GM10248 (cell line): ENCODE data around the gene EMILIN2.
"Not testable (repeated sequence)": the region's sequence is repeated elsewhere in the genome, so short reads cannot be mapped to it uniquely, and the experiment has no call there.

Experiments used
- CTCF ChIA-PET: fragments of 300-600 bp; sonication (Branson Sonifier 250); formaldehyde crosslinking; extraction: SDS; loops from one replicate; lab custom pipeline; 2021; ENCODE audit warnings: antibody characterized with exemption; lab: Yijun Ruan, JAX
- POLR2A ChIA-PET: fragments of 350-650 bp; sonication (Branson Sonifier 250); formaldehyde crosslinking; extraction: SDS; loops from one replicate; lab custom pipeline; 2020; ENCODE audit warnings: antibody characterized with exemption; lab: Yijun Ruan, JAX
- DNase-seq: peaks from one replicate; pipeline ENCODE4 v3.0.0; 2012; ENCODE audit errors: extremely low spot score
- TF ChIP-seq, protein P1 (sequence below): IDR thresholded peaks from 2 replicates; pipeline ENCODE4 v1.5.1; 2012; ENCODE audit warnings: mild to moderate bottlenecking, low read depth; ENCODE audit errors: extremely low read depth, missing control alignments, control extremely low read depth

EMILIN2 gene

DNA sequence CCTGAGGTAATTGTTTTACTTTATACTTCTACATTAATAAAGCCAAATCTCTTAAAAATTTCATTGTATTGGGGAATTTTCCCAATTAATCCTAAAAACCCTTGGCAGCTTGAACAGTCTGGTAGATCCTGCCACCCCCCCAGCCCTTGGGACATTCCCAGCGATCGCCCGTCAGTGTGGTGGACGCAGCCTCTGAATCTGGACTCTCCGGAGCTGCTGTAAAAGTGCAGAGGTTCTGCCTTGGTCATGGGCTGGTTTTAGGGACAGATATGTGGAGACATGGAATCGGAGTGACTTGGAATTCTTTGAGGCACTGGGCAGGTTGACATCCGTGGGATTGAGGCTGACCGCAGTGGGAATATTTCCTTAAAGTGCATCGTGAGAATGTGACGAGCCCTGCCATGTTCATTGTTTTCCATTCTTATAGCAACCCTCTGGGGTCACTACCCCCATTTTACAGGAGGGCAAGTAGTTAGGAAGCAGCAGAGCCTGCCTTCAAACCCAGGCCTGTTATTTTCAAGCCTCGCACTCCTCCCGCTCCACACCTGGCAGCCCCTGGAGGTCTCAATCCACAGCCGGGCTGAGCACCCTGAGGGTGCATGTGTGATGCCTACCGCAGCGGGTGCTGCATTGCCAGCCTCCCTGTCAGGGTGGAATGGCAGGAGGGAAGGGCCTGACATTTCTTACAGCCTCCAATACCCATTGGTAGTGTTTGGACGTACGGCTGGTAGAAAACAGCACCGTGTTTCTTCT is 6.5 kb downstream of the EMILIN2 start:
- no peak for DNase-seq
- TF ChIP-seq, protein P1, sequence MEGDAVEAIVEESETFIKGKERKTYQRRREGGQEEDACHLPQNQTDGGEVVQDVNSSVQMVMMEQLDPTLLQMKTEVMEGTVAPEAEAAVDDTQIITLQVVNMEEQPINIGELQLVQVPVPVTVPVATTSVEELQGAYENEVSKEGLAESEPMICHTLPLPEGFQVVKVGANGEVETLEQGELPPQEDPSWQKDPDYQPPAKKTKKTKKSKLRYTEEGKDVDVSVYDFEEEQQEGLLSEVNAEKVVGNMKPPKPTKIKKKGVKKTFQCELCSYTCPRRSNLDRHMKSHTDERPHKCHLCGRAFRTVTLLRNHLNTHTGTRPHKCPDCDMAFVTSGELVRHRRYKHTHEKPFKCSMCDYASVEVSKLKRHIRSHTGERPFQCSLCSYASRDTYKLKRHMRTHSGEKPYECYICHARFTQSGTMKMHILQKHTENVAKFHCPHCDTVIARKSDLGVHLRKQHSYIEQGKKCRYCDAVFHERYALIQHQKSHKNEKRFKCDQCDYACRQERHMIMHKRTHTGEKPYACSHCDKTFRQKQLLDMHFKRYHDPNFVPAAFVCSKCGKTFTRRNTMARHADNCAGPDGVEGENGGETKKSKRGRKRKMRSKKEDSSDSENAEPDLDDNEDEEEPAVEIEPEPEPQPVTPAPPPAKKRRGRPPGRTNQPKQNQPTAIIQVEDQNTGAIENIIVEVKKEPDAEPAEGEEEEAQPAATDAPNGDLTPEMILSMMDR: no peak
- ChIA-PET CTCF (no interaction called here), POLR2A (no interaction called here)

DNA sequence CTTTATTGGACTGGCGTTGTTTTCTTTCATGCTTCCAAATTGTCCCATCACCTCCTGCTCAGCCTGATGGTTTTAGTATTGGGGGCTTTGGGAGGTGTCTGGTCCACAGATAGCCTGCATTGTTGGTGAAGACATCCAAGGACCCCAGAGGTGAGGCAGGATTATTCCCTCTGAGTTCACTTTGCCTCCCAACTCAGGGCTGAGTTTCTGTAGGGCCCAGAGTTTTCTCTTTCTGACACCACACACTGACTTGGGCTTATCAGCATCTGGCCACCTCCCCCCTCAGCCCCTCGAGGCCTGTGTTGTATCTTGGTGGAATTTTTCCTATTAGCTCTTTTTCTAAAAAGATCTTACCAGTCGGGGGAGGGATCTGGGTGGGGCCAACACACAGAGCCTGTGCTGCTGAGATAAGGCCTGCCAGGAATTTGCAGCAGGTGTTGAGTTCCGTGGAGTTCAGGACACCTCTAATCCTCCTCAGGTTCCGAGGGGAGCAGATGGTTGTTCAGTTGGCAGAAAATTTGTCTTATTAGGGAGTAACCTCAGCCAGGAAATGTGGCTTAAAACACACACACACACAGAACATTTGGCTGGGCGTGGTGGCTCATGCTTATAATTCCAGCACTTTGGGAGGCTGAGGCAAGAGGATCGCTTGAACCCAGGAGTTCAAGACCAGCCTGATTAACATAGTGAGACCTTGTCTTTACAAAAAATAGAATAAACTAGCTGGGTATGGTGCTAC is 7.3 kb downstream of the EMILIN2 start:
- CTCF ChIA-PET: no interaction called here
- TF ChIP-seq, protein P1: no peak
- DNase-seq: no peak
- POLR2A ChIA-PET: no interaction called here

DNA sequence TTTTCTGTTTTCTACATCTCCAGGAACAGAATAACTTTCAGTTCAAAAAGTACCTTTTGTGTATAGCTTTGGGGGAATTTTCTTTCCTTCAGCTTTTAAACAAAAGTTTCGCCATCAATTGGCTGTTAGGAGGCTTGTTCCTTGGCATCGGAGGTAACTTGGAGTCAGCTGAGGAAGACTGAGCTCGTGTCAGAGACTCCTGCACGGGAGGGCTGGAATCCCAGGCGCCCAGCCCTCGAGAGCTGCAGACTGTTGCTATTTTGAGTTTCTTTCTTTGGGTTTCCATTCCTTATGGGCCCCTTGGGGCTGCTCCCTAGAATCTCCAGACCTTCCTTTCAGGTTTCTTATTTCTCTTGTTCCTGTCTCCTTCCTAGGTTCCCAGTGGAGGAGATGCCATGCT is 8.1 kb downstream of the EMILIN2 start:
- ChIA-PET CTCF (no interaction called here), POLR2A (no interaction called here)
- TF ChIP-seq, protein P1: no peak
- DNase-seq: no peak

DNA sequence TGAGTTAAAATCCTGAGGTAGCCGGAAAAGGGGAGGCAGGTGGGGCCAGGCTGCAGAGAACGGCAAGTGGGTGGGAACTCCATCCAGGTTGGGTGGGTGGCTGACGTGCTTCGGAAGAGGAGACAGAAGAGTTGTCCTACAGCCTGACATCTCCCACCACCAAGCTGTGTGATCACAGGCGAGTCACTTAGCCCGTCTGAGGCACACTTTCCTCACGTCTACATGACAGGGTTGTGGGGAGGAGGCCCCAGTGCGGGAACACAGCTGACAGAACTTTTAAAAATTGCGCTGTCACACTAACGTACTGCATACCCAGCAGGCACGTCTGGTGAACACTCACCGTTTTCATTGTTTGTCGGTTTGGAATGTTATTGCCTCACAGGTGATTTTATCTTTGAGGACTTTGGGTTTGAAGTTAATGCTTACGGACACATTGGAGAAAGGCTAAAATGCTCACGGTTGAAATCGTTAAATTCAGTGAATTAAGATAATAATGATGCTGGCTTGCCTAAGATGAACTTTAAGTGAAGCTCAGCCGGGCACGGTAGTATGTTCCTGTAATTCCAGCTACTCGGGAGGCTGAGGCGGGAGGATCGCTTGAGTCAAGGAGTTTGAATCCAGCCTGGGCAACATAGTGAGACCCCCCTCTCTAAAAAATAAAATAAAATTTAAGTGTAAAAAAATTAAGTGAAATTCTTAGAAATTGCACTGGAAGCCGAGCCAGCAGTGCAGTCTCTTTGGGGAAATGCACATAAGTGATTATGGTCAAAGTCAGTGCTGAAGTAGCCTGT is 8.9 kb downstream of the EMILIN2 start:
- ChIA-PET CTCF (no interaction called here), POLR2A (no interaction called here)
- TF ChIP-seq, protein P1: no peak
- DNase-seq: no peak

DNA sequence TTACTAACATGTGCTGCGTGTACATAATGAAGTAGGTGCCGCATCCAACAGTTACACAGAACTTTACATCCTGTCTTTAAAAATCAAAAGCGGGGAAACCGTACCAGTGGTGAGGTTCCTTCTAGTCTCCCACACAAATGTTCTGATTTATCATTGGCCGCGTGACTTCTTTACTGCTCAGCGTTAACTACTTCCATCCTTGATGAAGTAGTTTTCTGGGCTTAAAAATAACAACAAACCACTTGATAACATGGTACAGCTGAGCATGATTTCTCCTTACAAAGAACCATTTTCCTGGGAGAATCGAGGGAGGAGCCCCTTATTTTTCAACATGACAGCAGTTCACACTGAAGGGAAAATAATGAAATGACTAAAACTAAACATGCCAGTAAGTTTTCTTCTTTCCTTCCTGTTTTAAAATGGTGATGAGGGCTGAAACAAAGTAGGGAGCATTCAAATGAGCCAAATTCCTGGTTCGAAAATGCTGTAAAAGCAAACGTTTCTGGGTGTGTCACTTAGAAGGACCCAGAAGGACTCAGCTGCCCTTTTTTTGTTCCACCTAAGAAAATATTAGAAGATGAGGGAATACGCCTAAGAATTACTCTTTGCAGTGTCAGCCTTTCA is 9.9 kb downstream of the EMILIN2 start:
- TF ChIP-seq, protein P1: no peak
- CTCF ChIA-PET: no interaction called here
- POLR2A ChIA-PET: no interaction called here
- DNase-seq: no peak

DNA sequence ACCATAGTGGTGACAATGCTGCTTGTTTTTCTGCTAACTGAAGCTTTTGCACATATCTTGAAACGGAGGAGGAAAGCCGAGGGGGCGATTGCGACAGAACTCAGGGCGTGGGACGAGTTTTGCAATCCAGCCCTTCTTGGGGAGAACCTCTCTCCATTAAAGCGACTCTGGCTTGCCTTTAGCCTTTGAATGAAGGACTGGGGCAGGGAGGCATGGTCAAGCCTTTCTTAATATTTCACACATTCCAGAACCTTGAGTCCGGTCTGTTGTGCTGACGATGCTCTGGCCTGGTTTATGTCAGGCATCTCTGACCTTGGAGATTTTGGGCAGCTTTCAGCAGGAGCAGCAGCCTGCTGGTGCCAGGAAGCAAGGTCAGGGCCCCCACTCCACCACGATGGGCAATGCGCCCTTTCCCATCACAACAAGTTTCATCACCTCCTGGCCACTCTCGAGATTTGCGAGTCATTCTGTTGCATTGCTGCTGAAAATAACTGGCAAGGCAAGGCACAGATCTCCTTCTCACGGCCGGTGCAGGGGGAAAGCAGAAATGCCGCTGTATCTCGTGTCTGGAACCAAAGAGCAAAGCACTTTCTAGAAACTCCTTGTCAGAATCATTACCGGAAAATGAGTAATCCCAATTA is 10.8 kb downstream of the EMILIN2 start:
- ChIA-PET POLR2A (no interaction called here), CTCF (no interaction called here)
- TF ChIP-seq, protein P1: no peak
- no peak for DNase-seq

DNA sequence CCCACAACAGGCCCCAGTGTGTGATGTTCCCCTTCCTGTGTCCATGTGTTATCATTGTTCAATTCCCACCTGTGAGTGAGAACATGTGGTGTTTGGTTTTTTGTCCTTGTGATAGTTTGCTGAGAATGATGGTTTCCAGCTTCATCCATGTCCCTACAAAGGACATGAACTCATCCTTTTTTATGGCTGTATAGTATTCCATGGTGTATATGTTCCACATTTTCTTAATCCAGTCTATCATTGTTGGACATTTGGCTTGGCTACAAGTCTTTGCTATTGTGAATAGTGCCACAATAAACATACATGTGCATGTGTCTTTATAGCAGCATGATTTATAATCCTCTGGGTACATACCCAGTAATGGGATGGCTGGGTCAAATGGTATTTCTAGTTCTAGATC is 13.6 kb downstream of the EMILIN2 start:
- CTCF ChIA-PET, DNase-seq, POLR2A ChIA-PET: not testable (repeated sequence)

DNA sequence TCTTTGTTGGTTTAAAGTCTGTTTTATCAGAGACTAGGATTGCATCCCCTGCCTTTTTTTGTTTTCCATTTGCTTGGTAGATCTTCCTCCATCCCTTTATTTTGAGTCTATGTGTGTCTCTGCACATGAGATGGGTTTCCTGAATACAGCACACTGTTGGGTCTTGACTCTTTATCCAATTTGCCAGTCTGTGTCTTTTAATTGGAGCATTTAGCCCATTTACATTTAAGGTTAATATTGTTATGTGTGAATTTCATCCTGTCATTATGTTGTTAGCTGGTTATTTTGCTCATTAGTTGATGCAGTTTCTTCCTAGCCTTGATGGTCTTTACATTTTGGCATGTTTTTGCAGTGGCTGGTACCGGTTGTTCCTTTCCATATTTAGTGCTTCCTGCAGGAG is 17.2 kb downstream of the EMILIN2 start:
- CTCF ChIA-PET, DNase-seq, POLR2A ChIA-PET: not testable (repeated sequence)

DNA sequence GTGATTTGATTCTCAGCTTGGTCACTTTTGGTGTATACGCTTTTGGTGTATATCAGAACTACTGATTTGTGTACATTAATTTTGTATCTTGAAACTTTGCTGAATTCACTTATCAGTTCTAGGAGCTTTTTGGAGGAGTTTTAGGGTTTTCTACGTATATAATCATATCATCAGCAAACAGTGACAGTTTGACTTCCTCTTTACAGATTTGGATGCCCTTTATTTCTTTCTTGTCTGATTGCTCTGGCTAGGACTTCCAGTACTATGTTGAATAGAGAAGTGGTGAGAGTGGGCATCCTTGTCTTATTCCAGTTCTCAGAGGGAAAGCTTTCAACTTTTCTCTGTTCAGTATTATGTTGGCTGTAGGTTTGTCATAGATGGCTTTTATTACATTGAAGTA is 19.7 kb downstream of the EMILIN2 start:
- POLR2A ChIA-PET, CTCF ChIA-PET, DNase-seq: not testable (repeated sequence)
